GM12892 (cell line): ENCODE measurements around the gene INO80C.

Experiments
- POLR2A ChIP-seq: IDR thresholded peaks from 2 replicates; pipeline ENCODE4 v1.6.1; 2011; ENCODE audit warnings: low read depth, low read length, control low read depth
- POLR2AphosphoS5 ChIP-seq: IDR thresholded peaks from 2 replicates; pipeline ENCODE4 v1.6.1; 2011; ENCODE audit warnings: low read depth, low read length, control low read depth
- TAF1 ChIP-seq: IDR thresholded peaks from 2 replicates; pipeline ENCODE4 v1.6.1; 2011; ENCODE audit warnings: low read depth, mild to moderate bottlenecking, control low read depth, low read length, borderline replicate concordance

DNA sequence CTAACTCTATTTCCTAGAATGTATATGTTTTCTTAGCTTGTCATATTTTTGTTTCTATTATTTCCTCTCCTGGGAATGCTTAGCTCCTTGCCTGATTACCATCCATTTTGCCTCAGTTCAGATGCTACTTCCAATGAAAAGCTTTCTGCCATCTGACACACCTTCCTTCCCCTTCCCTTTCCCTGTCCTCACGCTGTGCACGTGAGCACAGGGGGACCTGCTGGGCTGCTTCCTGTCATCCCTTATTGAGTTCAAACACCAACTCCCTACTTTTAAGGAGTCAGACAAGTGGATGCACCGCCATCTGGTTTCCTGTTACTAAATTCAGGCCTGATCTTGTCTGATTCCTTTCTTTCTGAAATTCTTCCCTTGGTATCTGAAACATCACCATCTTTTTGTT is 2.4 kb upstream of the INO80C start:
- no peak for TF ChIP-seq POLR2A
- TF ChIP-seq POLR2AphosphoS5: no peak
- TF ChIP-seq TAF1: no peak
